HS-5 (cell line): ENCODE results near the gene RIT1.

Experiments used
- DNase-seq: peaks from one replicate; pipeline ENCODE4 v3.0.0-alpha.2; 2012; ENCODE audit warnings: low read depth

Gene RIT1

GRCh38 chr1:155911156-155912055, at the start of gene RIT1:
RIT1 (minus strand) TSS chr1:155911349; CDS start chr1:155910761, 588 bp downstream.
- DNase-seq: peak; percentile 50

GRCh38 chr1:155960081-155960745, 49.1 kb upstream of the RIT1 start:
- DNase-seq: no peak

GRCh38 chr1:155957411-155957915, 46.3 kb upstream of the RIT1 start:
- no peak for DNase-seq

GRCh38 chr1:155954645-155955044, 43.5 kb upstream of the RIT1 start:
- DNase-seq: no peak

- DNase-seq: no peak
Observed at GRCh38 chr1:155952505-155952890, 41.3 kb upstream of the RIT1 start.

GRCh38 chr1:155951753-155952504, 40.8 kb upstream of the RIT1 start:
- DNase-seq: no peak

GRCh38 chr1:155950829-155951228, 39.7 kb upstream of the RIT1 start:
- DNase-seq: no peak

- DNase-seq: no peak
Observed at GRCh38 chr1:155947741-155948140, 36.6 kb upstream of the RIT1 start.

- no peak for DNase-seq
Observed at GRCh38 chr1:155947292-155947691, 36.1 kb upstream of the RIT1 start.

- DNase-seq: no peak
Observed at GRCh38 chr1:155946633-155947219, 35.6 kb upstream of the RIT1 start.

GRCh38 chr1:155944444-155944799, 33.3 kb upstream of the RIT1 start:
- no peak for DNase-seq

- DNase-seq: no peak
Observed at GRCh38 chr1:155942578-155943141, 31.5 kb upstream of the RIT1 start.

- no peak for DNase-seq
Observed at GRCh38 chr1:155941845-155942531, 30.8 kb upstream of the RIT1 start.

- no peak for DNase-seq
Observed at GRCh38 chr1:155940993-155941844, 30.1 kb upstream of the RIT1 start, which contains the start of gene RXFP4. RXFP4 (plus strand) TSS chr1:155941638; CDS start chr1:155941710, 72 bp downstream.

- no peak for DNase-seq
Observed at GRCh38 chr1:155940482-155940992, 29.4 kb upstream of the RIT1 start.

- DNase-seq: no peak
Observed at GRCh38 chr1:155938220-155938627, 27.1 kb upstream of the RIT1 start.

GRCh38 chr1:155934936-155935590, 23.9 kb upstream of the RIT1 start:
- no peak for DNase-seq

GRCh38 chr1:155934097-155934935, 23.2 kb upstream of the RIT1 start, which contains the start of gene KHDC4:
KHDC4 (minus strand) TSS chr1:155934413; CDS start chr1:155934373, 40 bp downstream.
- DNase-seq: peak; percentile 94
